Neuronal stem cell (in vitro differentiated cells): ENCODE data around the gene PMIS2.

Experiments used
- DNase-seq: peaks from one replicate; pipeline ENCODE4 v3.0.0-alpha.2; 2013; ENCODE audit warnings: low spot score
- H2AFZ ChIP-seq: one replicate; pipeline ENCODE4 v1.6.1; 2013; ENCODE audit warnings: mild to moderate bottlenecking, low read length, inconsistent platforms
- H2AK5ac ChIP-seq: 2 replicates; pipeline ENCODE4 v1.6.1; 2013; ENCODE audit warnings: low read depth, mild to moderate bottlenecking, inconsistent platforms, low read length, moderate library complexity, mixed read lengths
- H2BK120ac ChIP-seq: 2 replicates; pipeline ENCODE4 v1.6.1; 2013; ENCODE audit warnings: low read depth, mild to moderate bottlenecking, inconsistent platforms, low read length, moderate library complexity, mixed read lengths
- H2BK12ac ChIP-seq: one replicate; pipeline ENCODE4 v1.6.1; 2013; ENCODE audit warnings: low read length, inconsistent platforms
- H2BK15ac ChIP-seq: 2 replicates; pipeline ENCODE4 v1.6.1; 2013; ENCODE audit warnings: mild to moderate bottlenecking, low read length, inconsistent platforms, mixed read lengths
- H2BK5ac ChIP-seq: one replicate; pipeline ENCODE4 v1.6.1; 2013; ENCODE audit warnings: inconsistent platforms, mild to moderate bottlenecking, low read length, moderate library complexity
- H3K14ac ChIP-seq: one replicate; pipeline ENCODE4 v1.6.1; 2013; ENCODE audit warnings: low read length, inconsistent platforms
- H3K18ac ChIP-seq: 2 replicates; pipeline ENCODE4 v1.6.1; 2013; ENCODE audit warnings: low read length, inconsistent platforms
- H3K23ac ChIP-seq: 2 replicates; pipeline ENCODE4 v1.6.1; 2013; ENCODE audit warnings: low read depth, mild to moderate bottlenecking, mixed read lengths, low read length, inconsistent platforms; ENCODE audit not compliant: poor library complexity
- H3K27ac ChIP-seq: replicated peaks from 3 replicates; pipeline ENCODE4 v1.5.1; 2013; ENCODE audit warnings: low read length, inconsistent platforms
- H3K27me3 ChIP-seq, 3 experiments: 2 replicates each; pipeline ENCODE4 v1.6.1; 2013; ENCODE audit warnings: low read length in 3 of 3, mild to moderate bottlenecking in 2 of 3, inconsistent platforms in 1 of 3, low read depth in 1 of 3, mixed read lengths in 1 of 3, moderate library complexity in 1 of 3; ENCODE audit not compliant: control insufficient read depth in 3 of 3, insufficient read depth in 3 of 3
- H3K36me3 ChIP-seq, 2 donors: replicated peaks in 1 of 2; 2 replicates each; pipeline ENCODE4 v1.6.1; 2013; ENCODE audit warnings: low read length in 2 of 2; ENCODE audit not compliant: control insufficient read depth in 2 of 2, insufficient read depth in 2 of 2
- H3K4ac ChIP-seq: 2 replicates; pipeline ENCODE4 v1.6.1; 2013; ENCODE audit warnings: inconsistent platforms, mild to moderate bottlenecking, low read length, moderate library complexity
- H3K4me1 ChIP-seq, 2 donors: 1 replicate in 1 of 2; 2 replicates in 1 of 2; pipeline ENCODE4 v1.6.1; 2013; ENCODE audit warnings: low read length in 2 of 2, low read depth in 1 of 2; ENCODE audit not compliant: control insufficient read depth in 2 of 2, insufficient read depth in 1 of 2
- H3K4me2 ChIP-seq: one replicate; pipeline ENCODE4 v1.6.1; 2013; ENCODE audit warnings: mild to moderate bottlenecking, low read length, inconsistent platforms; ENCODE audit not compliant: insufficient read depth, poor library complexity, severe bottlenecking
- H3K4me3 ChIP-seq, 2 donors: 2 replicates each; pipeline ENCODE4 v1.5.1; 2013; ENCODE audit warnings: low read length in 2 of 2, mild to moderate bottlenecking in 2 of 2, inconsistent platforms in 1 of 2, moderate library complexity in 1 of 2
- H3K79me1 ChIP-seq: one replicate; pipeline ENCODE4 v1.6.1; 2013; ENCODE audit warnings: low read depth, mild to moderate bottlenecking, inconsistent platforms, low read length, moderate library complexity
- H3K9ac ChIP-seq: one replicate; pipeline ENCODE4 v1.6.1; 2013; ENCODE audit warnings: mild to moderate bottlenecking, low read depth, low read length, inconsistent platforms; ENCODE audit not compliant: poor library complexity
- H3K9me3 ChIP-seq, 2 donors: replicated peaks in 1 of 2; 2 replicates each; pipeline versions ENCODE3 to v1.6.1; 2013; ENCODE audit warnings: low read length in 2 of 2, mild to moderate bottlenecking in 2 of 2, inconsistent platforms in 1 of 2, low read depth in 1 of 2, mixed read lengths in 1 of 2, moderate library complexity in 1 of 2; ENCODE audit not compliant: control insufficient read depth in 2 of 2, insufficient read depth in 1 of 2
- H4K8ac ChIP-seq: one replicate; pipeline ENCODE4 v1.6.1; 2013; ENCODE audit warnings: low read depth, mild to moderate bottlenecking, inconsistent platforms, low read length, moderate library complexity
- H4K91ac ChIP-seq: one replicate; pipeline ENCODE4 v1.6.1; 2013; ENCODE audit warnings: low read length, low read depth, mild to moderate bottlenecking, inconsistent platforms; ENCODE audit not compliant: poor library complexity
- WGBS, 2 donors: extraction: QIAGEN DNeasy Blood & Tissue Kit; methylation state at CpG; one replicate each; pipeline ENCODE4 v1.1.7; 2013; ENCODE audit warnings: missing lambda C conversion rate in 2 of 2, mixed read lengths in 1 of 2; ENCODE audit not compliant: insufficient read length in 2 of 2, insufficient replicate concordance in 1 of 2; ENCODE audit errors: extremely low coverage in 2 of 2; 5-methylcytosine and 5-hydroxymethylcytosine counted together

The PMIS2 gene

DNA sequence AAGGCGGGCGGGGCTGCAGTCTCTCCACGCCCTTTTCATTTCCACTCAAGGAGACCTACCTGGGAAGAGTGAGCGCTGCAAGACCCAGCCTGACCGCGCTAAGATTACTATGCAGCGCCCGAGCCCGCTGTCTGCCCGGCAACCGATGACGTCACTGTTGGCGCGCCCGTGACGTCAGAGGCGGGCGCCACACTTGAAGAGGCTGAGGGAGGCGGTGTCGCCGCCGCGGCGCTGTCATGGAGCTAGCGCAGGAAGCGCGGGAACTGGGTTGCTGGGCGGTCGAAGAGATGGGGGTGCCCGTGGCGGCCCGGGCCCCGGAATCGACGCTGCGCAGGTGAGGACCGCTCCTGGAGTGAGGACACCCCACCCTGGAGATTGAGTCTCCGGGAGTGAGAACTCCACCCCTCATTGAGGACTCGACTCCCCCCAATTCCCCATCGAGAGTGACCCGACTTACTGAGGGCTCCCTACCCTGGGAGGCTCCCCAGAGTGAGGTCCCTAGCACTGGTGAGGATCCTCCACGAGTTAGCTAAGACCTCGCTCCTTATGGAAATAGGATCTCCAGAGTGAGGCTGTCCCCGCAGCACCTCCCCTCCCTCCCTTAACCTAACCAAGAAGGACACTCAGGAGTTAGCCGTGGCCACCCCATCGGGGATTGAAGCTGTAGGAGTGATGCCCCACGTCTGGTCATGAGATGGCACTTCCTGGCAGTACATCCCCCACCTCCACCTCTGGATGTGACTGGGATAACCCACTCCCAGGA is 26.8 kb downstream of the PMIS2 start, which contains the start of gene HAUS5:
Gene HAUS5 (plus strand): TSS at position 177 of the 763 bp plus-strand sequence. CDS start 60 bp downstream, at position 237.
- Histone ChIP-seq H3K14ac (peak within 1 kb of the TSS; percentile 14), H2BK12ac (no peak within 1 kb of the TSS), H4K8ac (peak within 1 kb of the TSS; percentile 99), H2BK120ac (no peak within 1 kb of the TSS), H3K27me3 (no peaks in the 10 kb centered on the region), H3K36me3 (peaks cover 20 to 34% of the 10 kb centered on the region in 2 donors), H3K4me3 (peak within 1 kb of the TSS; percentile 88 to 89), H2AK5ac (peak within 1 kb of the TSS; percentile 93), H2BK5ac (no peak within 1 kb of the TSS), H4K91ac (no peak within 1 kb of the TSS), H3K27ac (no peak within 1 kb of the TSS), H3K4me1 (peaks cover 0 to 2% of the 10 kb centered on the region in 2 donors), H3K9me3 (peaks cover 0 to 3% of the 10 kb centered on the region in 2 donors), H3K18ac (peak within 1 kb of the TSS; percentile 97), H3K4ac (no peak within 1 kb of the TSS), H2BK15ac (peak within 1 kb of the TSS; percentile 14), H3K79me1 (peaks cover 4% of the 10 kb centered on the region), H2AFZ (peak within 1 kb of the TSS; percentile 96), H3K23ac (peak within 1 kb of the TSS; percentile 69), H3K9ac (peak within 1 kb of the TSS; percentile 96), H3K4me2 (peak within 1 kb of the TSS; percentile 91)
- no CpG with 5 or more reads among the region's 47 CpGs for WGBS, 2 donors
- DNase-seq, result peak; percentile 95

- H3K79me1 ChIP-seq, result peaks cover 6% of the 10 kb centered on the region
- no peak overlapping the region for H2AFZ ChIP-seq
- H3K36me3 ChIP-seq, result peaks cover 22 to 41% of the 10 kb centered on the region in 2 donors
- H3K27ac ChIP-seq, result no peak overlapping the region
- H2AK5ac ChIP-seq, result no peak overlapping the region
- H3K14ac ChIP-seq, result no peak overlapping the region
- H2BK12ac ChIP-seq, result no peak overlapping the region
- H3K4me2 ChIP-seq, result peak overlapping the region; percentile 91
- no peak overlapping the region for H4K8ac ChIP-seq
- DNase-seq, result no peak
- H2BK120ac ChIP-seq, result no peak overlapping the region
- H2BK5ac ChIP-seq, result no peak overlapping the region
- H2BK15ac ChIP-seq, result no peak overlapping the region
- no peak overlapping the region for H3K18ac ChIP-seq
- H4K91ac ChIP-seq, result no peak overlapping the region
- no peak overlapping the region for H3K4ac ChIP-seq
- H3K4me1 ChIP-seq, result peaks cover 0 to 2% of the 10 kb centered on the region in 2 donors
- H3K27me3 ChIP-seq, result no peaks in the 10 kb centered on the region
- peak overlapping the region; percentile 40 to 88 for H3K4me3 ChIP-seq
- H3K9me3 ChIP-seq, result no peaks in the 10 kb centered on the region
- no CpG with 5 or more reads among the region's 1 CpG for WGBS, 2 donors
- no peak overlapping the region for H3K9ac ChIP-seq
- H3K23ac ChIP-seq, result no peak overlapping the region
These were observed 27.6 kb downstream of the PMIS2 start for GRCh38 chr19:35613574-35613973.

- Histone ChIP-seq H4K8ac (no peak overlapping the region), H3K79me1 (peaks cover 6% of the 10 kb centered on the region), H3K23ac (no peak overlapping the region), H2AK5ac (no peak overlapping the region), H2BK12ac (no peak overlapping the region), H2BK5ac (no peak overlapping the region), H3K9ac (no peak overlapping the region), H3K36me3 (peaks cover 26 to 54% of the 10 kb centered on the region in 2 donors), H3K27ac (no peak overlapping the region), H3K27me3 (no peaks in the 10 kb centered on the region), H3K4me1 (peaks cover 0 to 2% of the 10 kb centered on the region in 2 donors), H3K18ac (no peak overlapping the region), H3K4me2 (no peak overlapping the region), H2BK15ac (no peak overlapping the region), H3K9me3 (no peaks in the 10 kb centered on the region), H4K91ac (no peak overlapping the region), H3K4ac (no peak overlapping the region), H2AFZ (no peak overlapping the region), H3K4me3 (no peak overlapping the region), H3K14ac (no peak overlapping the region), H2BK120ac (no peak overlapping the region)
- no peak for DNase-seq
- WGBS, 2 donors, result no CpG with 5 or more reads among the region's 17 CpGs
These were observed 29.1 kb downstream of the PMIS2 start for GRCh38 chr19:35615036-35615435.

- no peak overlapping the region for H3K4ac ChIP-seq
- no peak overlapping the region for H3K23ac ChIP-seq
- no peak overlapping the region for H3K14ac ChIP-seq
- no peak for DNase-seq
- no peak overlapping the region for H3K18ac ChIP-seq
- H3K27ac ChIP-seq, result no peak overlapping the region
- H3K79me1 ChIP-seq, result peaks cover 4% of the 10 kb centered on the region
- no peak overlapping the region for H2BK12ac ChIP-seq
- H3K4me2 ChIP-seq, result no peak overlapping the region
- no peak overlapping the region for H3K4me3 ChIP-seq
- H4K91ac ChIP-seq, result no peak overlapping the region
- H2BK120ac ChIP-seq, result no peak overlapping the region
- H3K27me3 ChIP-seq, result no peaks in the 10 kb centered on the region
- H2AFZ ChIP-seq, result no peak overlapping the region
- H2BK5ac ChIP-seq, result no peak overlapping the region
- no peaks in the 10 kb centered on the region for H3K4me1 ChIP-seq
- H3K9ac ChIP-seq, result no peak overlapping the region
- no peak overlapping the region for H2AK5ac ChIP-seq
- no peak overlapping the region for H2BK15ac ChIP-seq
- no peaks in the 10 kb centered on the region for H3K9me3 ChIP-seq
- WGBS, 2 donors, result no CpG with 5 or more reads among the region's 7 CpGs
- H4K8ac ChIP-seq, result no peak overlapping the region
- peaks cover 42 to 81% of the 10 kb centered on the region in 2 donors for H3K36me3 ChIP-seq
These were observed 32.9 kb downstream of the PMIS2 start for GRCh38 chr19:35618857-35619256.
